ENCODE data around the gene PDE6H. TPM values are rescaled to one million over a fixed set of nuclear protein-coding genes. Genes with fewer than 3 reads are reported as not detected.

Gene PDE6H
- total and polyA plus RNA-seq, 10 of the 15 experiments (the other 5 are each of a cell fraction or from before 2014, with no cell fraction given) = 0.16 TPM; not detected in 9

GRCh38 chr12:14937689-14938088 is 35.2 kb upstream of the PDE6H start:
- Histone ChIP-seq H3K4me2 (ENCODE audit: control insufficient read depth, insufficient read depth) (no peak overlapping the region), H3K36me3 (ENCODE audit: control insufficient read depth in 2 of 2, insufficient read depth in 2 of 2, low read length in 1 of 2) (peaks cover 5 to 8% of the 10 kb centered on the region in 2 experiments), H3K4me3 (no peak overlapping the region), H3K79me2 (ENCODE audit: control insufficient read depth, insufficient read depth, low read length) (no peaks in the 10 kb centered on the region), H3K27me3 (replicated peaks in 1 of 2; ENCODE audit: control insufficient read depth in 2 of 2, insufficient read depth in 2 of 2, low read length in 1 of 2) (no peaks in the 10 kb centered on the region), H3K4me1 (ENCODE audit: control insufficient read depth, insufficient read depth, low read length) (no peaks in the 10 kb centered on the region; the same call in 1 of the 2 replicates), H3K9ac (ENCODE audit: control insufficient read depth, insufficient read depth, low read length) (no peak overlapping the region), H2AFZ (ENCODE audit: control insufficient read depth, low read depth, low read length) (no peak overlapping the region), H3K9me3 (replicated peaks; ENCODE audit: control insufficient read depth, insufficient read depth, low read length) (no peaks in the 10 kb centered on the region), H4K20me1 (ENCODE audit: control insufficient read depth, insufficient read depth) (no peaks in the 10 kb centered on the region), H3K27ac (ENCODE audit: control insufficient read depth, insufficient read depth) (no peak overlapping the region)
- peak; percentile 74 for ATAC-seq
- in situ Hi-C loops (cut with MboI) = no loop called here
- ChIA-PET CTCF (interaction anchor here (0.8 to 5.2 kb wide), 10 partner anchors 11 to 339 kb away, joined by 3 to 27 read pairs (median 4); no protein-coding TSS in a partner anchor), SMC1A (ENCODE audit: uncharacterized antibody, unreplicated experiment) (interaction anchor here (0.7 to 5.0 kb wide), 13 partner anchors 8 to 91 kb away, joined by 3 to 35 read pairs (median 4); no protein-coding TSS in a partner anchor), POLR2A (no interaction called here), RAD21 (ENCODE audit: unreplicated experiment) (interaction anchor here (0.6 to 3.0 kb wide), 4 partner anchors 40 to 92 kb away, joined by 3 to 17 read pairs (median 3); no protein-coding TSS in a partner anchor)
- no peak for FAIRE-seq
- TF ChIP-seq MTA2 (IDR thresholded peaks at IDR 0.05; ENCODE audit: low read depth) = no peak
- no peak for TF ChIP-seq POU2F2 (IDR thresholded peaks at IDR 0.05; ENCODE audit: borderline replicate concordance, low read depth, low read length)
- no peak for TF ChIP-seq SP1 (IDR thresholded peaks at IDR 0.05; ENCODE audit: low read depth, low read length)
- TF ChIP-seq E2F8 (IDR thresholded peaks at IDR 0.05; ENCODE audit: low read depth, partially characterized antibody) = no peak
- no peak for TF ChIP-seq RBBP5 (conservative IDR thresholded peaks at IDR 0.05)
- no peak for TF ChIP-seq JUNB (IDR thresholded peaks at IDR 0.05)
- TF ChIP-seq RAD21 (IDR thresholded peaks at IDR 0.05; ENCODE audit: insufficient read depth, low read depth, low read length) = peak; percentile 52
- no peak for TF ChIP-seq RB1 (IDR thresholded peaks at IDR 0.05; ENCODE audit: borderline replicate concordance)
- peak; percentile 53; the same call in 1 of the 2 replicates for TF ChIP-seq SMC3 (IDR thresholded peaks at IDR 0.05; ENCODE audit: borderline replicate concordance, low read length)
- no peak for TF ChIP-seq NFYB (IDR thresholded peaks at IDR 0.05; ENCODE audit: insufficient read depth, low read depth, low read length)
- no peak for TF ChIP-seq ZSCAN29 (IDR thresholded peaks at IDR 0.05)
- 0 out of 2 replicates have a peak, but pooled peaks have one; percentile 22 for TF ChIP-seq RUNX3 (IDR thresholded peaks at IDR 0.05; ENCODE audit: low read length)
- TF ChIP-seq ATF7 (IDR thresholded peaks at IDR 0.05; ENCODE audit: low read depth) = no peak
- TF ChIP-seq, protein P1, sequence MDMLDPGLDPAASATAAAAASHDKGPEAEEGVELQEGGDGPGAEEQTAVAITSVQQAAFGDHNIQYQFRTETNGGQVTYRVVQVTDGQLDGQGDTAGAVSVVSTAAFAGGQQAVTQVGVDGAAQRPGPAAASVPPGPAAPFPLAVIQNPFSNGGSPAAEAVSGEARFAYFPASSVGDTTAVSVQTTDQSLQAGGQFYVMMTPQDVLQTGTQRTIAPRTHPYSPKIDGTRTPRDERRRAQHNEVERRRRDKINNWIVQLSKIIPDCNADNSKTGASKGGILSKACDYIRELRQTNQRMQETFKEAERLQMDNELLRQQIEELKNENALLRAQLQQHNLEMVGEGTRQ (IDR thresholded peaks at IDR 0.05; ENCODE audit: borderline replicate concordance, low read depth, low read length) = no peak
- TF ChIP-seq, protein P2, sequence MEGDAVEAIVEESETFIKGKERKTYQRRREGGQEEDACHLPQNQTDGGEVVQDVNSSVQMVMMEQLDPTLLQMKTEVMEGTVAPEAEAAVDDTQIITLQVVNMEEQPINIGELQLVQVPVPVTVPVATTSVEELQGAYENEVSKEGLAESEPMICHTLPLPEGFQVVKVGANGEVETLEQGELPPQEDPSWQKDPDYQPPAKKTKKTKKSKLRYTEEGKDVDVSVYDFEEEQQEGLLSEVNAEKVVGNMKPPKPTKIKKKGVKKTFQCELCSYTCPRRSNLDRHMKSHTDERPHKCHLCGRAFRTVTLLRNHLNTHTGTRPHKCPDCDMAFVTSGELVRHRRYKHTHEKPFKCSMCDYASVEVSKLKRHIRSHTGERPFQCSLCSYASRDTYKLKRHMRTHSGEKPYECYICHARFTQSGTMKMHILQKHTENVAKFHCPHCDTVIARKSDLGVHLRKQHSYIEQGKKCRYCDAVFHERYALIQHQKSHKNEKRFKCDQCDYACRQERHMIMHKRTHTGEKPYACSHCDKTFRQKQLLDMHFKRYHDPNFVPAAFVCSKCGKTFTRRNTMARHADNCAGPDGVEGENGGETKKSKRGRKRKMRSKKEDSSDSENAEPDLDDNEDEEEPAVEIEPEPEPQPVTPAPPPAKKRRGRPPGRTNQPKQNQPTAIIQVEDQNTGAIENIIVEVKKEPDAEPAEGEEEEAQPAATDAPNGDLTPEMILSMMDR (IDR thresholded peaks at IDR 0.05 in 2 of 3, conservative IDR thresholded peaks at IDR 0.05 in 1 of 3; ENCODE audit: control insufficient read depth in 2 of 3, extremely low read depth in 1 of 3, insufficient read depth in 1 of 3, low read depth in 3 of 3, low read length in 3 of 3) = peak; percentile 34 to 43 (median 37); a peak in 5 of 6 replicates
- TF ChIP-seq SREBF1 (IDR thresholded peaks at IDR 0.05; ENCODE audit: low read length) = no peak
- no peak for TF ChIP-seq ETV6 (conservative IDR thresholded peaks at IDR 0.05 in 1 of 2, IDR thresholded peaks at IDR 0.05 in 1 of 2; ENCODE audit: borderline replicate concordance in 1 of 2, low read depth in 1 of 2)
- TF ChIP-seq CREB1 (IDR thresholded peaks at IDR 0.05; ENCODE audit: low read depth) = no peak
- TF ChIP-seq PAX8 (IDR thresholded peaks at IDR 0.05) = no peak
- no peak for TF ChIP-seq JUND (IDR thresholded peaks at IDR 0.05; ENCODE audit: low read depth, low read length)
- no peak for TF ChIP-seq HCFC1 (IDR thresholded peaks at IDR 0.05; ENCODE audit: low read length)
- no TSS peak for BruUV-seq (replicated peaks)
- 53% methylated on average over 1 of the region's 1 CpG for WGBS (ENCODE audit: insufficient coverage, insufficient replicate concordance, low lambda C conversion rate, missing lambda C conversion rate)
- no peak for DNase-seq (ENCODE audit: low read depth, low spot score)
- intact Hi-C loops (cut with micrococcal nuclease; ENCODE audit: unreplicated experiment) = loop anchor here (1.0 to 5.0 kb wide), 2 partner anchors 58 to 90 kb away; no protein-coding TSS in a partner anchor
